Stimulated activated CD4-positive, alpha-beta T cell treated with anti-CD3 and anti-CD28 coated beads, Interleukin-1b, Interleukin-23, amount 100 ng/mL, for 4 hours (primary cell): Measurements from ENCODE around the gene WASL.
"Not testable (repeated sequence)": the region's sequence is repeated elsewhere in the genome, so short reads cannot be mapped to it uniquely, and the experiment has no call there.

Experiments used
- DNase-seq, 2 donors: peaks; one replicate each; pipeline ENCODE4 v3.0.0-alpha.2; 2020; ENCODE audit warnings: low read depth in 2 of 2

Gene WASL

DNA sequence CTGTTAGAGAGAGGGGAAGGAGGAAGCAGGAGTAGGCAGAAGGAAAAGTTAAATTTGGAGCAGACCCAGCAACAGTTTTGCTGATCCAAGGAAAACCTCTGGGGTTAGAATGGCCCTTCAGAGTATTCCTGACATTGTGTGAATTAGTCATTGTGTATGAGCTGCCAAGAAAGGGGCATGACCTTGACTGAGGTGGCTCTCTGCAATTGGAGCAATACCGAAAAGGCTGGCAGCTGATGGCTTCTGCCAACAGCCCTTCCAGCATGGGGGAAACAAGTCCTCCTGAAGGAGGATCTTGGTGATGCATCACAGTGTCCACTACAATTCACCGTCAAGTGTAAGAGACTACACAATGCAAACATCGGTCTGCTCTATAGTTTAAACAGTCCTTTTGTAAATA, 20.6 kb upstream of the WASL start:
- no peak for DNase-seq

DNA sequence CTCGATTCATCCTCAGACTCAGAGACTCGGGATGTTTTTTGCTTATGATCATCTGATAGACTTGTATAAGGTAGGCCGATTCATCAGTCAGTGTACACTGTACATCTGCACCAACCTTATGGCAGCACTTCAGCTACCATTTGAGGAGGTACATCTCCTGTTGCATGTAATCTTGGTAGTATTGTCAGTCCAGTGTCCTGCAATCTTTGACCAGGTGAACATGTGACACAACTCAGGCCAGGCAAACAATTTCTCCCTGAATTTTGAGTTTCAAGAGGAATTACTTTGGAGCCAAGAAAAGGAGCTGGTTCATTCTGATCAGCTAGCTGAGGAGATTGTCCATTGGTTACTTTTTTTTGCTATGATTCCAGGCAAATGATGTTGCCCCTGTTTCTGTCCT, 19.7 kb upstream of the WASL start:
- no peak for DNase-seq

DNA sequence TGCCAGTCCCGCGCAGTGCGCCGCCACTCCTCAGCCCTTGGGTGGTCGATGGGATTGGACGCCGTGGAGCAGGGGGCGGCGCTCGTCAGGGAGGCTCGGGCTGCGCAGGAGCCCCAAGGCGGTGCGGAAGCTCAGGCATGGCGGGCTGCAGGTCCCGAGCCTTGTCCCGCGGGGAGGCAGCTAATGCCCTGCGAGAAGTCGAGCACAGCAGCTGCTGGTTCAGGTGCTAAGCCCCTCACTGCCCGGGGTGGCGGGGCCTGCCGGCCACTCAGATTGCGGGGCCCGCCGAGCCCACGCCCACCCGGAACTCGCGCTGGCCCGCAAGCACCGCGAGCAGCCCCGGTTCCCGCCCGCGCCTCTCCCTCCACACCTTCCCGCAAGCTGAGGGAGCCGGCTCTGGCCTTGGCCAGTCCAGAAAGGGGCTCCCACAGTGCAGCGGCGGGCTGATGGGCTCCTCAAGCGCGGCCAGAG, 14.4 kb upstream of the WASL start:
- DNase-seq: no peak

DNA sequence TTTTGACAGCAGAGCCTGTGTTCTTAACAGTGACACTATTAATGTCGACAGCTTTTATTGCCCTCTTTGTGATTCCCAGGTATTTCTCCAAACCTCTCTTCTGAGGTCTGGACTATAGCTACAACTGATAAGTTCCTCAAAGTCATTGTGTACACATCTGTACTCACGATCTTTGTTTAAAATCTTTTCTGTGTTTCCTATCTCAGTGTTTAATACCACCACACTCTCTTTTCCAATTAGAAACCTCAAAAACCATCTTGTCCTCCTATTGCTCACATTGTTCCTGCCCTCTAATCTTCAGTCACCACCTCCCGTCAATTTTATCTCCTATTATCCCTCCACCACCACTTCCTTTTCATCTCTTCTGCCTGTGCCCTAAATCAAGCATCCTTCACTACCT, 12.9 kb upstream of the WASL start:
- DNase-seq: no peak

DNA sequence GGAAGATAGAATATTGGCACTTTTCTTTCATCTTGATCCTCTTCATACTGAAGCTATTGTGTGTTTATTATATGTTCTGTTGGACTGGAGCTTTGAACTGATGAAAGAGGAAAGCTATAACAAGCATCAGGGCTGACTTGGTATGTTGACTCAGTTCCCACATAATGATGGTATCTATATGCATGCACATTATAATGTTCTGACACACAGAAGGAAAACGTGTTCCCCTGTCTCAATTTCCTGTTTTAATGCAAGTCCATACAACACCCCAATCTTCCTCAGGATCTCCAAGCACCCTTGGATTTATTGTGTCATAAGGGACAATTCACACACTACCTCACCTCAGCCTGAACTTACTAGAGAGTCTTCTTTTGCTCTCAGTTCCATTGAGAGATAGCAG, 8.3 kb upstream of the WASL start:
- no peak for DNase-seq

DNA sequence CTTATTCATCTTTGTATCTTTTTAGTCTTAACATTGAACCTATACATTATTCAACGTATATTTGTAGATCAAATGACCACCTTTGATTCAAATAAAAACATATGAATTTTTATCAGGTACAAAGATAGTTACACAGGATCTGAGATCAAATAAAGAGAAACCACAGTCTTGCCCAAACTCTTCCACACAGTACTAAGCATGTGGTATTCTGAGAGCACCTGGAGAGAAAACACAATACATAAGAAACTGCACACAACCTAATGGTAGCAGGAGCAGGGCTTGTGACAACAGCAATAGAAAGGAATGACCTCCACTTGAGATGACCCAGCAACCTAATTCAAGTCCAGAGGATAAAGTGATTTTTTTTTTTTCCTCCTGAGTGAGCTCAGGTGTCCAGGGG, 6.5 kb upstream of the WASL start:
- no peak for DNase-seq

DNA sequence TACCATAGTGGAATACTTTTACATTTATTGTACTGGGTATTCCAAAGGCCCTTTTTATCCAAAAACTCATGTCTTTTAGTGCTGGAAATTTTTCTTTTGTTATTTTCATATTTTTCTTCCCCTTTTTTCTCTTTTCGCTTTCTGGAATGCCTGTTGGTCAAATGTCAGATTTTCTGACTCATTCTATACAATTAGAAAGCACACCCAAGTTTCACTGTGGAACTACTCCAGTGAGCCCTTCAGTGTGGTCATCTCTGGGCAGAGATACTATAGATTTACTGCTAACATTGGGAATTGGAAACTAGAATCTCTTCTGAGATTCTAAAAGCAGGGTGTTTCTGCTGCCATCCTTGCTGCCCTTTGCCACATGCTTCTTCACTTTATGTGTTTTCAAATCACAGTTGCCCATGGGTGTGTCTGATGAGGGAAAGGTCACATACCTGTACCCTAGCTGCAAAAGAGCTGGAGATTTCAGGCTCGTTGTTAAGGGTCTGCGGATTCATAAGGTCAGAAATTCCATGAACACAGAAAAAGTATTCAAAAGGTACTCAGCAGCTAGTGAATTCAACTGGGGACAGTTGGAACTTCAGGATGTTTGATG, 5.6 kb upstream of the WASL start:
- no peak for DNase-seq

DNA sequence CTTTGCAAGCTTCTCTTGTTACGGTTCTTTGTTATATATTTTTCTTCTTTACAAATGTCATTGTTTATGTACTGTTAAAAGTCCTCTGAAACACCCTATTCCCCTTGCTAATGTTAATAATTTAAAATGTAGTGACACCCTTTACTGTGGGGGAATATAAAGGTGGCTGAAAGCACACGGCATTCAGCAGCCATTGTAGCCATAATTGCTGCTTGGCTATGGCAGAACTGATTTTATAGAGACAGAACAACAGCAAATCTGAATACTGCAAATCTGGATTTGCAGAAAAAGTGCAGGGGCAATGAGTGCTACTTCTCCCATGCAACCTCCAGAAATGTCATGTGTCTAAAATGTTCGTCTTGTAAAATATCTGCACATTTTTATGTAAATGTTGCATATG, 3.7 kb upstream of the WASL start:
- no peak for DNase-seq

DNA sequence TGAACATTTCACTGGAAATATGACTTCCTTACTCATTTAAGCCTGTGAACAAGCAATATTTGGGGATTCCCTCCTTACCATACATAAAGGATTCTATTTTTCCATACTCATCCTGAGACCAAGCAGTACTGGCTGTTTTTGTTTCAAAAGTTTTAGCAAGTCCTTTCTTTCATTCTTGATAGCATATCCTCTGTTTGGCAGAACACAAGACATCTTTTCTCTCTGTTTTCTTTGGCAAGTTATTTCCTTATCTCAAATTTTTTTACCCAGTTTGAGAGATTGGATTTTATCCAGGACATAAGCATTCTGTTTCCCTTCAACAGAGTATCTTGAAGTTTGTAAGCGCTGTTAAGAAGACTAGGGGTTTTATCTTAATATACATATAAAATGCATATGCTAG, 3.0 kb upstream of the WASL start:
- no peak for DNase-seq

DNA sequence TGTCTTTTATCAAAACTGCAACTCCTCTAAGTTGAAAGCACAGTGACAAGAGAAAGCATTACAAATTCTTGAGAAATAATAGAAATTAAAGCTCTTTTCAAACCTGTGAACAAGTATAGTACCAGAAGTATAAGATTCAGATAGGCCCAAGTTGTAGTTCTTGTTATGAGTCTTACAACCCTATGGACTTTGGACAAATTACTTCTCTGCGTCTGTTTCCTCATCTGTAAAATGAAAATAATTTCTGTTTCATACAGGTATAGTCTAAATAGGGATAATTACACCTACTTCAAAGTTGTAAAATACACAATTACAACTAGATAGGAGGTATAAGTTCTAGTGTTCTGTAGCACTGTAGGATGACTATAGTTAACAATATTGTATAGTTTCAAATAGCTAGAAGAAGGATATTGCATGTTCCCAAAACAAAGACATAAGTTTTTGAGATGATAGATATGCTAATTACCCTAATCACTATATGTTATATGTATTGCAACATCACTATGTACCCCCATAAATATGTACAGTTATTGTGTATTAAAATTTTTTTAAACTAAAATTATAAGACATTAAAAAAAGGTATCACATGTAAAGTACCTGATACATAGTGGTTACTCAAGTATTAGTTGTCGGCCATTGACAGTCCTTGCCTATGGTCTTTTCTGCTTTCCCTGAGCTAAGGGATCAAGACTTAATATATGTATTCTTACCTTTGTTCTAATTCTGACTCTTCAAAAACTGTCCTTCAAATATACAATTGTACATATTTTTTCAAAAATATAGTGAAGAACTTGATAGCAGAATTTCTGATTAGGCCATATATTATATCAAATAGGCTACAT, 1.8 kb upstream of the WASL start:
- no peak for DNase-seq

DNA sequence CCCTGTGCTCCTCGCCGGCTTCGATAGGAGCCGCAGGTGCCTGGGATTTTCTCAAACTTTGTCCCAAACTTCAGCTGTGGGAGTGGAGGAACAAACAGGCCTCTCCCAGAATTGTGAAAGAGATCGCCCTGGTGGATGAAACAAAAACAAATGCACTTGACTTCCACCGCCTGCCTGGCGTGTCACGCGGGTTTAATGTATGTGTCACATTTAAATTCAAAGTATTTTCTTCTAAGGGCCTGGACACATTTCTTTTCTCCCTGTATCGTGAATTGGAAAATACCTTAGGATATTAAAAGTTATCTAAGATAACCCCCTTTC, 694 bp upstream of the WASL start:
- DNase-seq: no peak

DNA sequence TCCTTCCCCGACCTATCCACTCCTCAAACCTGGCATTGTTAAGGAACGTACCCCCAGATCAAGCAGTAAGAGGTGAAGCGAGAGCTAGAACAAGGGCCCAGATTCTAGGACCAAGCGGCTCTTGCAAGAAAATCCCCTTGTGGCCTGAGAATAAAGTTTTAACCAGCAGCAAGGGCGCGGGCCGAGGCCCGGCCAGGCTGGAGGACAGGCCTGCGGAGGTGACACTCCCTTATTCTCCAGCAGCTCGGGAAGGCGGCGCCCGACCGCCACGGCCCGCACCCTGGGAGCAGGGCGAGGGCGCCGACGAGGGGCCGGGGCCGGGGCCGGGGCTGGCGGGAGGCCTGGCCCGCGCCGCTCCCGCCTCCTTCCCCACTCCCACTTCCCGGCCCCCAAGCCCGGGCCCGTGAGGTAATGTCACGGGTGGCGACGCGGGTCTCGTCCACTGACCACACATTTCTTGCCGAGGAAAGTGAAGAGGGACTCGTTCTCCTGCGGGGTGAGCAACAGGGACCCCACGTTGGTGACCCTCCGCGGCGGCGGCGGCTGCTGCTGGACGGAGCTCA, 551 bp downstream of the WASL start:
- peak in 1 of 2 donors; percentile 11 for DNase-seq

DNA sequence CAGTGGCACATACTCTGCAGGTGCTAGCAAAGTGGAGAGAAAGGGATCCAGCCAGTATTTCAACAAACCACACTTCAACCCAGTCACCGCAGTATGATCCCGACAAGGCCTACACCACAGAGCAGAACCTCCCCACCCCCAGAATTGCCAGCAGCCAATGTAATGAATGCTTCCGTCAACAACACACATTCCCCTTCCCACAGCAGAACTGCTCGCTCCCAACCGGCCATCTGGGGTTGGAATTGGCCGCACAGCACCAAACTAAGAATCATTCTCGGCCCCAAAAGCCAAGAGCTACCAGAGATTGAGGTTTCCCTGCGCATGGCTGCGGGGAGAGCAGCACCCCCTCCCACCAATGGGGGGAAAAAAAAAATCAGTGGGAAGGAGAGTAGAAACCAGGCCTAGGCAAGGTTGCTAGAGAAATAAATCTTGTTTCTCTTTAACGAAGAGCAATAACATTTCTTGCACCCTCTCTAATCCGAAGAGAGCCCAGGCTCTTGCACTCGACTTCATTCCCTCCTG, 1.1 kb downstream of the WASL start:
- DNase-seq: peak in 1 of 2 donors; percentile 3

DNA sequence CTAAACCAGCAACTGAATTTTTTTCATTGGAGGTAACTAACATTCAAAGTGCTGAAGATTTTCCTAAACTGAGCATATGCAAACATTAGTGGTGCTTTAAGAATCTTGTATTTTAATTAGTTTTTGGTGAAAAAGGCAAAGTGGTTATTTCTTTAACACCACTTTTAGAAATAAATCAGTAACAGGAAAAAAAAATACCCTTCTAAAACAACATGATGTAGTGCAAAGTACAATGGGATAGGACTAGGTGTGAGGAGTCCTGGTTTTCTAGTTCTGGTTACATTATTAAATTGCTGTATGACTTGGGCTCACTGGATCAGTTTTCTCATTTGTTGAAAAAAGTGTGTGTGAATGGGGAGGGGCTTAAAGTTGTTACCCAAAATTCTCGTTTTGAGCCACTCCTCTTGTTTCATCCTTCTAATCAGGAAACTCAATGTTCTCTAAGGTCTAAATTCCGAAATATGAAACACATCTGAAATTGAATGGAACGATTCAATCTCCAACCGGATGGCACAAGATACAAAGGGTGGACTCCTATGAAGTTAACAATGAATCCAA, 1.8 kb downstream of the WASL start:
- DNase-seq: no peak

DNA sequence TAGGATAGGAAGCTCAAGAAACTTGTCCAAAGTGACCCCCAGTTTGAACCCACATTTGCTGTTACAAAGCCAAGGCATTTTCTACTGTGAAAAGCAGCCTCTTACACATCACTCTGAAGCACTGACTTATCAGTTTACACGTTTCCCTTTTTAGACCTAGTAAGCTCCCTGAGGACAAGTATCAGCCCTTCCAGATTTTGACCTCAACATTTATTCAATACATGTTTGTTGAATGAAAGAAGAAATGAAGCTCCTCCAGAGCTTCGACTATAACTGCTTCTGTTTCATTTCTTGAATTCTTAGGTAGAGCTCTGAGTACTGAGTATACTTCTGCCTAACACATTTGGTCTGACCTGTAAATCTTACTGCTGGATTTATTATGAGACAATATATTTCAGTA, 2.7 kb downstream of the WASL start:
- no peak for DNase-seq

DNA sequence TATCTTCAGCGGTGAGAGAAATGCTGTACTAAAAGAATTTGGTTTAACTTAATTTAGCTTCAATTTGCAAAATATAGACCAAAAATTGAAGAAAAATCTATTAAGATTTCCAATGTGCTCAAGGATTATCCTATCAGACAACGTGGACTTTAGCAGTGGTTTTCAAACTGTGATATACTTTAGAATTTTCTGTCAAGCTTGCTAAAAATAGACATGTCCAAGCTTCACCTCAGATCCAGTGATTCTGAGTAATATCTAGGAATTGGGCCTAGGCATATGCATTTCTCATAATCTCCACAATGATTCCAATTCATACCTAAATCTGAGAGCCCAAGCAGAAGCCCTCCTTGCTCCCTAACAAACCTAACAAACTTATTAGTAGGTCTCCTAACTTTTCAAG, 3.4 kb downstream of the WASL start:
- DNase-seq: no peak

DNA sequence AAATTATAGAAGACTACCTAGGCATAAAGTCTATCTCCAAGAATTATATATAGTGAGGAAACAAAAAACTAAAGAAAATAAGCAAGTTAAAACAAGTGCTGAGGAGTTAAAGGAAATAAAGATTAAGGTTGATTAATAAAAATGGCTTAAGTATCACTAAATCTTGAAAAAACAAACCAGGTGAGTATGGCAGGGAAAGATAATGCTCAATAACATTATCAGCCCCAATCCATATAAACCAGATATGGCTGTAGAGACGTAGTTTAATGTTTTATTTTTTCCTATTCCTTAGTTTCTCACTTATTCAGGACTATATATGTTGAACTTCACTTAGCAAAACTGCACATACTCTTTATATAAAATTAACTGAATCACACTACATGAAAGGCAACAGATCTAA, 4.4 kb downstream of the WASL start:
- no peak for DNase-seq

DNA sequence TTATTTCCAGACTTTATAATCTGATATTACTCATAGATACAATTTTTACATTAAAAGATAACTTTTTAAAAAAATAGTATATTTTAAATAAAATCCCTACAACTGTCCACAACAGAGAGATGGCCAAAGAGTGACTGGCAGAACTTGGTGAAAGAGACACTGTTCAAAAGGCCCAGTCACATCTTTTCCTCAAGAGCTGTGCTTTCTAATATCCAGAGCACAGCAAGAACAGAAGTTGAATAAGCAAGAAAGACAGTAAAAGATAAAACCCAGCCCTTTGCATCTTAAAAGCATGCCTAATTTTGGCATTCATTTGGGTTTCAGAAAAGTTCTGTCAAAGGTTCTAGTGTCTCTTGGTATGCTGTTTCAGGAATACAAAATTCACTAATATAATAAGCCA, 6.9 kb downstream of the WASL start:
- no peak for DNase-seq

DNA sequence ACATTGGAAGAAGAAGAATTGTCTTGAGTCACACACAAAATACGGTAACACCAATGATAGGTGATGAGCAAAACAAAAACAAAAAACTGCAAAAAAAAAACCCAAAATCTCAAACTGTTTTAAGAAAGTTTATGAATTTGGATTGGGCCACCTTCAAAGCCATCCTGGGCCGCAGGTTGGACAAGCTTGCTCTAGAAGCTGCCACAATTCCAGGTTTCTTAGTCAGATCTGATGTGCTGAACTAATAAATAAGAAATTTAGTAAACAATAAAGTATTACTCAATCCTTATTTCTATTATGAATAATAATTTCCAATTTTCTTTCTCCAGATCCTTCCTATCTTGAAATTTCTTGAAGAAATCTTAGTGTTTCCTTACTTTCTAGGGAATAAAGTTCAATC, 10.0 kb downstream of the WASL start:
- DNase-seq: no peak

DNA sequence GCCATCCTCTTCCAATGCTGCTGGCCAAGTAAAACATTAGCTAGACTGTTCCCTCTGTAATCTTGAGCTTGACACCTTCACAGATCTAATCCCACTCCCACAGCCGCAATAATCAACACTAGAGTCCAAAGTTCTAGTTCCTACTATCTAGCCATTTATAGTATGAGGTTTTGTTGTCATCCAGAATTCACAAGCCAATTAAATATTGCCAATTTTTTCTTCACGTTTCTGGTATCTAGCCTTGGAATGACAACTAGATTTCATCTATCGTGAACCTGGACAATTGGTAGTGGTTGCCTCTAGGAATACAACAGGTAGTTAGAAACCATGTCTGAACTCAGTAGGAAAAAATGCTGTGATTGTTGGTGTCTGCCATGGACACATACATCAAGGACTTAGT, 10.4 kb downstream of the WASL start:
- no peak for DNase-seq

DNA sequence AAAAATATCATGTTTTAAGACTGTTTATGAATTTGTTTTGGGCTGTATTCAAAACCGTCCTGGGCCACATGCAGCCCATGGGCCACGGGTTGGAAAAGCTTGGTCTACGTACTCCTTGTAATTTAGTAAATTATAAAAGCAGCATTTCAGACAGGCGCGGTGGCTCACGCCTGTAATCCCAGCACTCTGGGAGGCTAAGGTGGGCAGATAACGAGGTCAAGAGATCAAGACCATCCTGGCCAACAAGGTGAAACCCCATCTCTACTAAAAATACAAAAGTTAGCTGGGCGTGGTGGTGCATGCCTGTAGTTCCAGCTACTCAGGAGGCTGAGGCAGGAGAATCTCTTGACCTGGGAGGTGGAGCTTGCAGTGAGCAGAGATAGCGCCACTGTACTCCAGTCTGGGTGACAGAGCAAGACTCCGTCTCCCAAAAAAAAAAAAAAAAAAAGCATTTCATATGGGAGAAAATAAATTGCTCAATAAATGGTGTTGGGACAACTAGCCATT, 11.6 kb downstream of the WASL start:
- DNase-seq: not testable (repeated sequence)

DNA sequence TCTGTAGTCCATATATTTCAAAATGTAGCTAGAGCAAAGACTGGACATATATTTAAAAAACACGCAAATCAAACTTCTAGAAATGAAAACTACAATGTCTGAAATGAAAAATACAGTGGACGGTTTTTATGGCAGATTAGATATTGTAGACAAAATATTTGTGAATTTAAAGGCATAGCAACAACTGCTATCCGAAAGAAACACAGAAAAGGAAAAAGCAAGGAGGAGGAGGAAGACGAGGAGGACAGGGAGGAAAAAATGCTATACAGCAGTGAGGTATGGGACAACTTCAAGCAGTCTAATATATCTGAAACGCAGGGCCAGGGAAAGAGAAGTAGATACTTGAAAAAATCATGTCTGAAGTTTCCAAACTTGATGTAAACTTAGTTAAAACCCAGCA, 13.3 kb downstream of the WASL start:
- DNase-seq: no peak

DNA sequence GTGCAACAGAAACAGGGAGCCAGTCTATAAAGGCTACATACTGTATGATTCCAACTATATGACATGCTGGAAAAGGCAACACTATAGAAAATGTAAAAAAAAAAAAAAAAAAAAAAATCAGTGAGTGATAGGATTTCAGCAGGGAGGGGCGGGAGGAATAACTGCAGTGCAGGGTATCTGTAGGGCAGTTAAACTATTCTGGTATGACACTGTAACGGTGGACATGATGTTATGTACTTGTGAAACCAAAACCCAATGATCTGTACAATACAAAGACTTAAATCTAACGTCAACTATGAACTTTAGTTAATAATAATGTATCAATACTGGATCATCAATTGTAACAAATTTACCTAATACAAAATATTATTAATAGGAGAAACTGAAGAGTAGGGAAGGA, 14.3 kb downstream of the WASL start:
- no peak for DNase-seq
